A673 (cell line): ENCODE measurements around the gene STRA8. TPM values are rescaled to one million over a fixed set of nuclear protein-coding genes. Genes with fewer than 3 reads are reported as not detected.

Experiments
- BruUV-seq: library from RNA; stranded (reverse); fragments of 400-500 nt; replicated peaks from 2 replicates; lab custom pipeline; 2021; lab: Mats Ljungman, UMichigan
- CTCF ChIA-PET: fragments of 300-600 bp; sonication (Branson Sonifier 250); formaldehyde crosslinking; loops from one replicate; lab custom pipeline; 2022; ENCODE audit warnings: antibody characterized with exemption; lab: Charles Lee
- POLR2A ChIA-PET: fragments of 300-600 bp; sonication (Branson Sonifier 250); formaldehyde crosslinking; loops from one replicate; lab custom pipeline; 2022; ENCODE audit warnings: antibody characterized with exemption; ENCODE audit not compliant: low non-redundant PET; lab: Charles Lee
- DNase-seq: peaks from one replicate; pipeline ENCODE4 v3.0.0-alpha.2; 2015; ENCODE audit warnings: low spot score
- H3K27ac ChIP-seq: fragments of 200-600 bp; sonication (generic); 2 replicates; pipeline ENCODE4 v1.5.1; 2016; ENCODE audit warnings: mixed run types, low read depth, mild to moderate bottlenecking, mixed read lengths, antibody characterized with exemption, low read length; ENCODE audit not compliant: poor library complexity, severe bottlenecking
- H3K27me3 ChIP-seq: fragments of 200-600 bp; sonication (generic); replicated peaks from 2 replicates; pipeline ENCODE4 v1.6.1; 2017; ENCODE audit warnings: mixed run types, low read depth, mild to moderate bottlenecking, mixed read lengths, antibody characterized with exemption, low read length; ENCODE audit not compliant: insufficient read depth, poor library complexity
- H3K36me3 ChIP-seq: fragments of 200-600 bp; sonication (generic); 2 replicates; pipeline ENCODE4 v1.6.1; 2016; ENCODE audit warnings: mixed run types, mild to moderate bottlenecking, mixed read lengths, antibody characterized with exemption, low read length; ENCODE audit not compliant: insufficient read depth, poor library complexity, severe bottlenecking
- H3K4me1 ChIP-seq: fragments of 200-600 bp; sonication (generic); 2 replicates; pipeline ENCODE4 v1.6.1; 2017; ENCODE audit warnings: mixed run types, mild to moderate bottlenecking, mixed read lengths, antibody characterized with exemption, low read length; ENCODE audit not compliant: insufficient read depth, poor library complexity, severe bottlenecking
- H3K4me3 ChIP-seq: fragments of 200-600 bp; sonication (generic); 2 replicates; pipeline ENCODE4 v1.5.1; 2016; ENCODE audit warnings: low read depth, mixed run types, mild to moderate bottlenecking, mixed read lengths, low read length; ENCODE audit not compliant: poor library complexity, severe bottlenecking
- H3K9me3 ChIP-seq: fragments of 200-600 bp; sonication (generic); 2 replicates; pipeline ENCODE4 v1.6.1; 2016; ENCODE audit warnings: mixed run types, low read depth, mild to moderate bottlenecking, mixed read lengths, antibody characterized with exemption, low read length; ENCODE audit not compliant: poor library complexity, severe bottlenecking
- EZH2 ChIP-seq: fragments of 200-600 bp; sonication (generic); IDR thresholded peaks from 2 replicates; pipeline ENCODE4 v1.6.1; 2017; ENCODE audit warnings: borderline replicate concordance, low read depth, mild to moderate bottlenecking, mixed read lengths, antibody characterized with exemption, low read length; ENCODE audit not compliant: poor library complexity, severe bottlenecking
- intact Hi-C: fragments of 100-400 bp; cut with micrococcal nuclease; formaldehyde crosslinking; loops from one replicate; pipeline ENCODE4 v1.10.0; 2022; ENCODE audit not compliant: unreplicated experiment
- total RNA-seq: library from RNA; stranded (reverse); gene quantifications from 2 replicates; pipeline ENCODE4 v1.2.3, GENCODE V29; 2021
- TF ChIP-seq, protein P1 (sequence below): fragments of 300-800, 200-600 bp; sonication (generic); conservative IDR thresholded peaks from 2 replicates; pipeline ENCODE4 v1.5.1; 2017; ENCODE audit warnings: low read depth, mild to moderate bottlenecking, antibody characterized with exemption, low read length, moderate library complexity, mixed read lengths

STRA8 gene
- total RNA-seq, 1 experiment from 2014 or later = not detected

DNA sequence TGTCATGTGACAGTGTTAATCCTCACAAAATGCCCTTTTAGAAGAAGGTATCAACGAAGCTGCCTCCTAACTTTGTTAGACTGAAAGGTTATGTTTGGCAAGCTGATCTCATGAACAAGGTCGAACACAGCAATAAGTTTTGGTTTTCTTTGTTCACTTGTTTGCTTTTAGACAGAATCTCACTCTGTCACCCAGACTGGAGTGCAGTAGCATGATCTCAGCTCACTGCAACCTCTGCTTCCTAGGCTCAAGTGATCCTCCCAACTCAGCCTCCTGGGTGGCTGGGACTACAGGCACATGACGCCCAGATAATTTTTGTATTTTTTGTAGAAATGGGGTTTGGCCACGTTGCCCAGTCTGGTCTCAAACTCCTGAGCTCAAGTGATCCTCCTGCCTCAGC is 1.1 kb downstream of the STRA8 start:
- H3K27me3 ChIP-seq = no peaks in the 10 kb centered on the region
- ChIA-PET POLR2A (no interaction called here), CTCF (no interaction called here)
- H3K9me3 ChIP-seq = no peaks in the 10 kb centered on the region
- no peaks in the 10 kb centered on the region for H3K4me1 ChIP-seq
- DNase-seq = no peak
- H3K4me3 ChIP-seq = no peak overlapping the region
- TF ChIP-seq, protein P1, sequence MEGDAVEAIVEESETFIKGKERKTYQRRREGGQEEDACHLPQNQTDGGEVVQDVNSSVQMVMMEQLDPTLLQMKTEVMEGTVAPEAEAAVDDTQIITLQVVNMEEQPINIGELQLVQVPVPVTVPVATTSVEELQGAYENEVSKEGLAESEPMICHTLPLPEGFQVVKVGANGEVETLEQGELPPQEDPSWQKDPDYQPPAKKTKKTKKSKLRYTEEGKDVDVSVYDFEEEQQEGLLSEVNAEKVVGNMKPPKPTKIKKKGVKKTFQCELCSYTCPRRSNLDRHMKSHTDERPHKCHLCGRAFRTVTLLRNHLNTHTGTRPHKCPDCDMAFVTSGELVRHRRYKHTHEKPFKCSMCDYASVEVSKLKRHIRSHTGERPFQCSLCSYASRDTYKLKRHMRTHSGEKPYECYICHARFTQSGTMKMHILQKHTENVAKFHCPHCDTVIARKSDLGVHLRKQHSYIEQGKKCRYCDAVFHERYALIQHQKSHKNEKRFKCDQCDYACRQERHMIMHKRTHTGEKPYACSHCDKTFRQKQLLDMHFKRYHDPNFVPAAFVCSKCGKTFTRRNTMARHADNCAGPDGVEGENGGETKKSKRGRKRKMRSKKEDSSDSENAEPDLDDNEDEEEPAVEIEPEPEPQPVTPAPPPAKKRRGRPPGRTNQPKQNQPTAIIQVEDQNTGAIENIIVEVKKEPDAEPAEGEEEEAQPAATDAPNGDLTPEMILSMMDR = no peak
- TF ChIP-seq EZH2 = no peak
- no peak overlapping the region for H3K27ac ChIP-seq
- intact Hi-C loops = no loop called here
- H3K36me3 ChIP-seq = no peaks in the 10 kb centered on the region
- no TSS peak for BruUV-seq

DNA sequence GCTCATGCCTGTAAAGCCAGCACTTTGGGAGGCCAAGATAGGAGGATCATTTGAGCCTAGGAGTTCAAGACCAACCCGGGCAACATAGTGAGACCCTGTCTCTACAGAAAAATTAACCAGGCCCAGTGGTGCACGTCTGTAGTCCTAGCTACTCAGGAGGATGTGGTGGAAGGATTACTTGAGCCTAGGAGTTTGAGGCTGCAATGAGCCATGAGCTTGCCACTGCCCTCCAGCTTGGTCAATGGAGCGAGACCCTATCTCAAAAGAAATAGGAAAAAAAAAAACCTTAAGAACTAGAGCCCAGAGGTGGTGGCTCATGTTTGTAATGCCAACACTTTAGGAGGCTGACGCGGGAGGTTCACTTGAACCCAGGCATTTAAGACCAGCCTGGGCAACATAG is 2.2 kb downstream of the STRA8 start:
- Histone ChIP-seq H3K4me1 (no peaks in the 10 kb centered on the region), H3K9me3 (no peaks in the 10 kb centered on the region), H3K27ac (no peak overlapping the region), H3K36me3 (no peaks in the 10 kb centered on the region), H3K4me3 (no peak overlapping the region), H3K27me3 (no peaks in the 10 kb centered on the region)
- intact Hi-C loops = no loop called here
- ChIA-PET POLR2A (no interaction called here), CTCF (no interaction called here)
- TF ChIP-seq EZH2 = no peak
- TF ChIP-seq, protein P1 = no peak
- BruUV-seq = no TSS peak
- DNase-seq = no peak

DNA sequence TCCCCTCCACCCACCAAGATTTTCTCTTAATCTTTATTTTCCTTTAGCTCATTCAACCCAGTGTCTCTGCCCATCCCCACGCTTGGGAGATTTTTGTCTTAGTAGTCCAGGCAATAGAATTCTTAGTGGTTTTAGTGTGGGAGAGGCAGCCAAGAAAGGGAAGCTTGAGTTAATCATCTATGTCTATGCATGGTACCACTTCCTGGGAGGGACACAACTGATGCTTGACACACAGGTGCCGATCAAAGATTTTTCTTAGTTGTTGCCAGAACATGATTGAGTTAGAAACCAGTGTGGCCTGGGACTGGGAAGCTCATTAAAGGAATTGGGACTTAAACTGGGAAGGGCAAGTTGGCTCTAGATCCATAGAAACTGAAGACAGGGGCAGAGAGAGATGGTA is 3.1 kb downstream of the STRA8 start:
- intact Hi-C loops = no loop called here
- Histone ChIP-seq H3K27ac (no peak overlapping the region), H3K4me1 (no peaks in the 10 kb centered on the region), H3K36me3 (no peaks in the 10 kb centered on the region), H3K9me3 (no peaks in the 10 kb centered on the region), H3K27me3 (no peaks in the 10 kb centered on the region), H3K4me3 (no peak overlapping the region)
- CTCF ChIA-PET = interaction anchor here (0.7 kb wide), 1 partner anchor 632 kb away, joined by 3 read pairs; no protein-coding TSS in a partner anchor
- no TSS peak for BruUV-seq
- TF ChIP-seq, protein P1 = no peak
- POLR2A ChIA-PET = no interaction called here
- no peak for DNase-seq
